GM12891 (cell line): ENCODE results near the gene WDR26. TPM values are rescaled to one million over a fixed set of nuclear protein-coding genes. Genes with fewer than 3 reads are reported as not detected.
"Not testable (repeated sequence)": the region's sequence is repeated elsewhere in the genome, so short reads cannot be mapped to it uniquely, and the experiment has no call there.

Source experiments
- DNase-seq: peaks from one replicate; pipeline ENCODE4 v3.0.0; 2011; ENCODE audit warnings: low spot score; ENCODE audit not compliant: insufficient read length
- FAIRE-seq: peaks from 2 replicates; lab custom pipeline; 2011; peaks lifted over from hg19 to GRCh38; lab: Jason Lieb, UNC
- PAX5 ChIP-seq: IDR thresholded peaks from 2 replicates; pipeline ENCODE4 v1.6.1; 2011; ENCODE audit warnings: low read length, moderate library complexity, mild to moderate bottlenecking; ENCODE audit not compliant: insufficient read depth, severe bottlenecking
- POLR2A ChIP-seq: IDR thresholded peaks from 2 replicates; pipeline ENCODE4 v1.6.1; 2011; ENCODE audit warnings: low read depth, low read length, control low read depth
- POLR2AphosphoS5 ChIP-seq: IDR thresholded peaks from 2 replicates; pipeline ENCODE4 v1.6.1; 2011; ENCODE audit warnings: low read depth, low read length, control low read depth
- POU2F2 ChIP-seq: IDR thresholded peaks from 2 replicates; pipeline ENCODE4 v1.6.1; 2011; ENCODE audit warnings: low read depth, mild to moderate bottlenecking, control low read depth, low read length, moderate library complexity
- SPI1 ChIP-seq: IDR thresholded peaks from 2 replicates; pipeline ENCODE4 v1.6.1; 2011; ENCODE audit warnings: low read depth, low read length, control low read depth
- TAF1 ChIP-seq: IDR thresholded peaks from 2 replicates; pipeline ENCODE4 v1.6.1; 2011; ENCODE audit warnings: low read depth, low read length, control low read depth
- polyA plus RNA-seq: library from polyadenylated mRNA; unstranded; fragments of >200 nt; gene quantifications from one replicate; pipeline ENCODE4 v1.2.1, GENCODE V29; 2012; ENCODE audit warnings: low read depth, missing spikeins, inconsistent platforms; ENCODE audit not compliant: missing spikeins

The WDR26 gene
- polyA plus RNA-seq = 37.7 TPM

DNA sequence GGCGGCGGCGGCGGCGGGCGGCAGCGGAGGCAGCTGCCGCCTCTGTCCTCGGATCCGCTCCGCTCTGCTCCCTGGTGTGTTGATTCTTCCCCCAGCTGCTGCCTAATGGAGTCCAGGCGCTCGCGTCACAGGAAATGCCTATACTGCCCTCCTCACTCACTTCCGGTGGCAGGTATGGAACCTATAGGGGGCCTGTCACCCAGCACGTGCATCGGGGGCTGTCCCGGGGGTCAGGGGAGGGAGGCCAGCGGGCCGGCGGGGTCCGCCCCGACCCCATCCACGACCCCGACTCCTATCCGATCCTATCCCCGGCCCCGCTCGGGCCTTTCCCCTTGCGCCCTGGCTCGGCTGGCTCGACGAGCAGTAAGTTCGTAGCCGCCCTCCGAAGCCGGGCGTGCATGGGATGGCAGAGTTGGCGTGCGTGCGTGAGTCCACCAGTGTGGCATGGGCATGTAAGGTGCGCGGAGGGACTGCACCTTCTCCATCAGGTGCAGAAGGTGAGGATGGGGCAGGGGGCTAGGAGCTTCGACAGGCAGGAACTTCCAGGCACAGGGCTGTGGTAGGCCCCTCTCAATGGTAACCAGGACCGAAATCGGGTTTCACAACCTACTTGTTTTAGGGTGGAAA lies at the start of gene WDR26:
Gene WDR26, minus strand, starts transcription at position 107 of the 627 bp plus-strand sequence.
- DNase-seq = peak; percentile 89
- peak; percentile 94 for FAIRE-seq
- TF ChIP-seq POLR2AphosphoS5 = peak; percentile 89
- TF ChIP-seq POLR2A = peak; percentile 90
- TF ChIP-seq POU2F2 = peak; percentile 74
- peak; percentile 90 for TF ChIP-seq TAF1
- no peak for TF ChIP-seq PAX5
- TF ChIP-seq SPI1 = no peak

DNA sequence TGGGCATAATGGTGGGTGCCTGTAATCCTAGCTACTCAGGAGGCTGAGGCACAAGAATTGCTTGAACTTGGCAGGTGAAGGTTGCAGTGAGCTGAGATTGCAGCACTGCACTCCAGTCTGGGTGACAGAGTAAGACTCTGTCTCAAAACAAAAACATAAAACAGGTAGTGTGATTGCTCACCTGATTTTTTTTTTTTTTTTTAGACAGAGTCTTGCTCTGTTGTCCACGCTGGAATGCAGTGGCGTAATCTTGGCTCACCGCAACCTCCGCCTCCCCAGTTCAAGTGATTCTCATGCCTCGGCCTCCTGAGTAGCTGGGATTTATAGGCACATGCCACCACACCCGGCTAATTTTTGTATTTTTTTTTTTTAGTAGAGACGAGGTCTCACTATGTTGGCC lies 48.6 kb upstream of the WDR26 start:
- DNase-seq, FAIRE-seq: not testable (repeated sequence)

DNA sequence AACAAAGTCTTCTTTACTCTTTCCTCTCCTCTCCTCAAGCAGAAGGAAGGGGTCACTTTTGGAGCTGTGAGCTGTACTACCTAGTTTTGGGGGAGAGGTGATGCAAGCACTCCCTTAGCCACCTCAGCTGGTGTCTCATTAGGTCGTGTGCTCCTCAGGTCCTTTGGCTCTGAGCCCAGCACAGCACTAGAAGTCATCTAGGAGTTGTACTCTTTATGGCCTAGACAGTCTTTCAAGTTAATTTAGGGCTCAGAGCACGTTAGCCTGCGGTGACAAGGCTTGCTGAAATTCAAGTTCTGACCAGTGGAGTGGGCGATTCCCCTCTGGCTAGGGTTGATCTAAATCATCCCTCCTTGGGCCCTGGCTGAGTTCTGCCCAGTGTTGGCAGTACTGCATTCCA lies 48.0 kb upstream of the WDR26 start:
- TF ChIP-seq PAX5 (no peak), POLR2AphosphoS5 (no peak)
- DNase-seq = no peak
- no peak for FAIRE-seq

DNA sequence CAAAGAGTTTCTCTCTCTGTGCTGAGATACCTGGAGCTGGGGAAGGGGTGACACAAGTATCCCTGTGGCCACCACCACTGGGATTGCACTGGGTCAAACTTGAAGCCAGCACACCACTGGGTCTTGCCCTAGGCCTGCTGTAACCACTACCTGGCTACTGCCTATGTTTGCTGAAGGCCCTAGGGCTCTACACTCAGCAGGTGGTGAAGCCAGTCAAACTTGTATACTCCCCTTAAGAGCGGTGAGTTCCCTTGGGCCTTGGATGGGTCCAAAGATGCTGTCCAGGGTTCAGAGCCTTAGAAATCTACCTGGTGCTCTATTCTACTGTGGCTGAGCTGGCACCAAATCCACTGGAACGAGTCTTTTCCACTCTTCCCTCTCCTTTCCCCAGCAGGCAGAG lies 47.0 kb upstream of the WDR26 start:
- TF ChIP-seq POLR2AphosphoS5 (no peak), SPI1 (no peak), PAX5 (no peak), POLR2A (no peak), POU2F2 (no peak), TAF1 (no peak)
- DNase-seq (no peak), FAIRE-seq (no peak)

DNA sequence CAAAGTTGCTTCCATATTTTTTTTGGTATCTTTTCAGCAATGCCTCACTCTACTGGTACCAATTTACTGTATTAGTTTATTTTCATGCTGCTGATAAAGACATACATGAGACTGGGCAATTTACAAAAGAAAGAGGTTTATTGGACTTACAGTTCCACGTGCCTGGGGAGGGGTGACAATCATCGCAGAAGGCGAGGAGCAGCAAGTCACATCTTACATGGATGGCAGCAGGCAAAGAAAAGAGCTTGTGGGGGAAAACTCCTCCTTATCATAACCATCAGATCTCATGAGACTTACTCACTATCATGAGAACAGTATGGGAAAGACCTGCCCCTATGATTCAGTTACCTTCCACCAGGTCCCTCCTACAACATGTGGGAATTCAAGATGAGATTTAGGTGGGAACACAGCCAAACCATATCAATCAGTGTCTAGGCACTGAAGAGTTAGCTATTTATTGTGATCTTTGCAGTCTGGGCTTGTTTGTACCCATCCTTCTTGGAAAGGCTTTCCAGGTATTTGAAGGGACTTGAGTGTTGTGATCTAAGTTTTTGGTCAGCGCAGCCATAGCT lies 46.4 kb upstream of the WDR26 start:
- FAIRE-seq, DNase-seq: not testable (repeated sequence)

DNA sequence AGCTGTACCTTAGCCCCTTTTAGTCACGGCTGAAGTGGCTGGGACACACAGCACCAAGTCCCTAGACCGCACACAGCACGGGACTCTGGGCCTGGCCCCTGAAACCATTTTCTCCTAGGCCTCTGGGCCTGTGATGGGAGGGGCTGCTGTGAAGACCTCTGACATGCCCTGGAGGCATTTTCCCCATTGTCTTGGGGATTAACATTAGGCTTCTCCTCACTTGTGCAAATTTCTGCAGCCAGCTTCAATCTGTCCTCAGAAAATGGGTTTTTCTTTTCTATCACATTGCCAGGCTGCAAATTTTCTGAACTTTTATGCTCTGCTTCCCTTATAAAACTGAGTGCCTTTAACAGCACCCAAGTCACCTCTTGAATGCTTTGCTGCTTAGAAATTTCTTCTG lies 45.6 kb upstream of the WDR26 start:
- not testable (repeated sequence) for DNase-seq, FAIRE-seq

DNA sequence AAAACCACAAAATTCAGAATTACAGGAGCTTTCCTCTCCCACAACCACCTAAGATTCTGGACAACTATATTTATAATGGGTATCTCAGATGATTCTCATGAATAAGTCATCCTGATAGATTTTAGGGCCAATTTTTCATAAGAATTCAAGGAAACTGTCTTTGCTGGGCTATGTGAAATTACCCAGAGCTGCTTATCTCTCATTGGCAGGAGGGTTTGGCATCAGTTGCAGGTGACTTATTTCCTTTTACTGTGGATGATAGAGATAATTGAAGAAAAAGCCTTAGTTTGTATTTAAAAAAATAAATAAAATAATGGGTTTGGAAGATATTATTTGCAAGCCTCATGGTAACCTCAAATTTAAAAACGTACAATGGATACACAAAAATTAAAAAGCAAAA lies 38.2 kb upstream of the WDR26 start:
- no peak for TF ChIP-seq POLR2AphosphoS5
- TF ChIP-seq TAF1 = no peak
- TF ChIP-seq SPI1 = no peak
- TF ChIP-seq POU2F2 = no peak
- no peak for TF ChIP-seq POLR2A
- FAIRE-seq (no peak), DNase-seq (no peak)

DNA sequence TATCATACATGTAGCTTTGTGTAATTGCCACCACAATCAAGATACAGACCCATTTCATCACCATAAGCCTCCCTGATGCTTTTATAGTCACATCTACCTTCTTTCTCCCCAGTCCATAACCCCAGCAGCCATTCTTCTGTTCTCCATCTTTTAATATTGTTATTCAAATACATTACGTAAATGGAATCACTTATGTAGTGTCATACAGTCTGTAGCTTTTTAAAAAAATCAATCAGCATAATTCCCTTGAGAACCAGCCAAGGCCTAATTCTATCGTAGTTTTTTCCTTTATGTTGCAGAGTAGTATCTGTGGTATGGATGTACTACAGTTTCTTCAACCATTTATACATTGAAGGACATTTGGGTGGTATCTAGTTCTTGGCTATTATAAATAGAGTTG lies 31.6 kb upstream of the WDR26 start:
- TF ChIP-seq POLR2A = no peak
- no peak for TF ChIP-seq SPI1
- TF ChIP-seq TAF1 = no peak
- TF ChIP-seq POLR2AphosphoS5 = no peak
- TF ChIP-seq PAX5 = no peak
- TF ChIP-seq POU2F2 = no peak
- FAIRE-seq = no peak
- DNase-seq = no peak

DNA sequence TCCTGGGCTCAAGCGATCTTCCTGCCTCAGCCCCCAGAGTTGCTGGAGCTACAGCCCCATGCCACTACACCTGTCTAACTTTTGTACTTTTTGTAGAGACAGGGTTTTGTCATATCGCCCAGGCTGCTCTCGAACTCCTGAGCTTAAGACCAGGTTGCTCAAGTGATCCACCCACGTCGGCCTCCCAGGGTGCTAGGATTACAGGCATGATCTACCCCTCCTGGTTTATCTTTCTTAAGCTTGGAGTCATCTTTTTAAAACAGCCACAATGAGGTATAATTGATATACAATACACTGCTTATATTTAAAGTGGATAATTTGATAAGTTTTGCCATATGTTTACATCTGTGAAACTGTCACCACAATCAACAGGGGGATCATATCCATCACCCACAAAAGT lies 25.4 kb upstream of the WDR26 start:
- TF ChIP-seq SPI1 = no peak
- no peak for TF ChIP-seq POU2F2
- no peak for TF ChIP-seq POLR2AphosphoS5
- no peak for TF ChIP-seq POLR2A
- no peak for TF ChIP-seq PAX5
- no peak for TF ChIP-seq TAF1
- FAIRE-seq (no peak), DNase-seq (no peak)

DNA sequence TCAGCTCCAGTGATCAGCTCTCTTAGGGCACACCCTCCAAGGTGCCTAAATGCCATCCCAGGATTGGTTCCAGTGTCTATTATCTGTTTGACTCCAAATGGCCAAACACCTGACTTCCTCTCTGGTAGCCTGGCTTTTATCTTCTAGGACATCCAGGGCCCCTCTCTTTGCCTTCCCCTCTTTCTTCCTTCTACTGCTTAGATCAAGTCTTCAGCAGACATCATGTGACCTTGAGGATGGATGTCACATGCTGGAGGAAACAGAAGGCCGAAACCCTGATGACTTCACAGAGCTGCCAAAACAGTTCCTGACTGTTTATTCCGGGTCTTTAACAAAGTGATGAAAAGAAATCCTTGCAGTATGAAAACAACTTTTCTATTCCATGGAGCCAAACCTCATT lies 24.4 kb upstream of the WDR26 start:
- no peak for TF ChIP-seq POLR2A
- TF ChIP-seq POU2F2 = no peak
- no peak for TF ChIP-seq TAF1
- no peak for FAIRE-seq
- no peak for DNase-seq

DNA sequence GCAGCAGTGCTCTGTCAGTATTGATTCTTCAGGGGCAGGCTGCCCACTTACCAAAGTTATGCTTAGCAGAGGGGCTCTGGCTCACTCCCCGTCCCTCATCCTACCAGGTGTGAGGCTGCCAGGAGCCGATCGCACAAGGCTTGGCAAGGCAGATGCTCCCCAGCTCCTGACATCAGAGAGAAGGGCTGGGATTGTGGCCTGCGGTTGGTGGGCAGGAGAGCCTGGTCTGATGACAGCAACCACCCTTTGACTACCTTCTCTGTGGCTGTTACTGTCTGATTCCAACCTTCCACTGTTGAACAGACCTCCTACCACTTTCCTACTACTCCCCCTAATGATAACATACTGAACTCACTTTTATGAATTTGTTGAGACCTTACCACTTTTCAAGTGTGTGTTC lies 23.7 kb upstream of the WDR26 start:
- no peak for DNase-seq
- TF ChIP-seq SPI1 (no peak), POLR2A (no peak), TAF1 (no peak), PAX5 (no peak), POU2F2 (no peak), POLR2AphosphoS5 (no peak)
- FAIRE-seq = no peak

DNA sequence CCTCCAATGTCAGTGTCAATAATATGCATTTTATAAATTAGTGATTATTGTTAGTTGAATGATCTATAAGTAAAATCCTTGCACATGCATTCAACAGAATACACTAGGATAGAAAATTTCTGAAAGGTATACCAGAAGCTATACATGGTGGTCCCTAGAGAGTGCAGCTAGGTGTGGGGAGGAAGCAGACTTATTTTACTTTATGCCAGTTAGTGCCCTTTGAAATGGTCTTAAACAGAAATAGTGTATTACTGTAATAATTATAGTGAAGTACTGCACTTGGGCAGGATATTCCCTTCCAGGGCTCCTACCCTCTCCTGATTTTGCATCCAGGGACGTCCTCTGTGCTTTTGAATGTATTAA lies 23.2 kb upstream of the WDR26 start:
- TF ChIP-seq SPI1 = no peak
- no peak for TF ChIP-seq TAF1
- no peak for TF ChIP-seq POLR2AphosphoS5
- TF ChIP-seq PAX5 = no peak
- no peak for TF ChIP-seq POLR2A
- no peak for TF ChIP-seq POU2F2
- DNase-seq (no peak), FAIRE-seq (no peak)
